Neuronal stem cell (in vitro differentiated cells): ENCODE results near the gene SLC25A33.

ENCODE experiments used
- DNase-seq: peaks from one replicate; pipeline ENCODE4 v3.0.0-alpha.2; 2013; ENCODE audit warnings: low spot score
- H2AFZ ChIP-seq: one replicate; pipeline ENCODE4 v1.6.1; 2013; ENCODE audit warnings: mild to moderate bottlenecking, low read length, inconsistent platforms
- H2AK5ac ChIP-seq: 2 replicates; pipeline ENCODE4 v1.6.1; 2013; ENCODE audit warnings: low read depth, mild to moderate bottlenecking, inconsistent platforms, low read length, moderate library complexity, mixed read lengths
- H2BK120ac ChIP-seq: 2 replicates; pipeline ENCODE4 v1.6.1; 2013; ENCODE audit warnings: low read depth, mild to moderate bottlenecking, inconsistent platforms, low read length, moderate library complexity, mixed read lengths
- H2BK12ac ChIP-seq: one replicate; pipeline ENCODE4 v1.6.1; 2013; ENCODE audit warnings: low read length, inconsistent platforms
- H2BK15ac ChIP-seq: 2 replicates; pipeline ENCODE4 v1.6.1; 2013; ENCODE audit warnings: mild to moderate bottlenecking, low read length, inconsistent platforms, mixed read lengths
- H2BK5ac ChIP-seq: one replicate; pipeline ENCODE4 v1.6.1; 2013; ENCODE audit warnings: inconsistent platforms, mild to moderate bottlenecking, low read length, moderate library complexity
- H3K14ac ChIP-seq: one replicate; pipeline ENCODE4 v1.6.1; 2013; ENCODE audit warnings: low read length, inconsistent platforms
- H3K18ac ChIP-seq: 2 replicates; pipeline ENCODE4 v1.6.1; 2013; ENCODE audit warnings: low read length, inconsistent platforms
- H3K23ac ChIP-seq: 2 replicates; pipeline ENCODE4 v1.6.1; 2013; ENCODE audit warnings: low read depth, mild to moderate bottlenecking, mixed read lengths, low read length, inconsistent platforms; ENCODE audit not compliant: poor library complexity
- H3K27ac ChIP-seq: replicated peaks from 3 replicates; pipeline ENCODE4 v1.5.1; 2013; ENCODE audit warnings: low read length, inconsistent platforms
- H3K27me3 ChIP-seq, 3 experiments: 2 replicates each; pipeline ENCODE4 v1.6.1; 2013; ENCODE audit warnings: low read length in 3 of 3, mild to moderate bottlenecking in 2 of 3, inconsistent platforms in 1 of 3, low read depth in 1 of 3, mixed read lengths in 1 of 3, moderate library complexity in 1 of 3; ENCODE audit not compliant: control insufficient read depth in 3 of 3, insufficient read depth in 3 of 3
- H3K36me3 ChIP-seq, 2 donors: replicated peaks in 1 of 2; 2 replicates each; pipeline ENCODE4 v1.6.1; 2013; ENCODE audit warnings: low read length in 2 of 2; ENCODE audit not compliant: control insufficient read depth in 2 of 2, insufficient read depth in 2 of 2
- H3K4ac ChIP-seq: 2 replicates; pipeline ENCODE4 v1.6.1; 2013; ENCODE audit warnings: inconsistent platforms, mild to moderate bottlenecking, low read length, moderate library complexity
- H3K4me1 ChIP-seq, 2 donors: 1 replicate in 1 of 2; 2 replicates in 1 of 2; pipeline ENCODE4 v1.6.1; 2013; ENCODE audit warnings: low read length in 2 of 2, low read depth in 1 of 2; ENCODE audit not compliant: control insufficient read depth in 2 of 2, insufficient read depth in 1 of 2
- H3K4me2 ChIP-seq: one replicate; pipeline ENCODE4 v1.6.1; 2013; ENCODE audit warnings: mild to moderate bottlenecking, low read length, inconsistent platforms; ENCODE audit not compliant: insufficient read depth, poor library complexity, severe bottlenecking
- H3K4me3 ChIP-seq, 2 donors: 2 replicates each; pipeline ENCODE4 v1.5.1; 2013; ENCODE audit warnings: low read length in 2 of 2, mild to moderate bottlenecking in 2 of 2, inconsistent platforms in 1 of 2, moderate library complexity in 1 of 2
- H3K79me1 ChIP-seq: one replicate; pipeline ENCODE4 v1.6.1; 2013; ENCODE audit warnings: low read depth, mild to moderate bottlenecking, inconsistent platforms, low read length, moderate library complexity
- H3K9ac ChIP-seq: one replicate; pipeline ENCODE4 v1.6.1; 2013; ENCODE audit warnings: mild to moderate bottlenecking, low read depth, low read length, inconsistent platforms; ENCODE audit not compliant: poor library complexity
- H3K9me3 ChIP-seq, 2 donors: replicated peaks in 1 of 2; 2 replicates each; pipeline versions ENCODE3 to v1.6.1; 2013; ENCODE audit warnings: low read length in 2 of 2, mild to moderate bottlenecking in 2 of 2, inconsistent platforms in 1 of 2, low read depth in 1 of 2, mixed read lengths in 1 of 2, moderate library complexity in 1 of 2; ENCODE audit not compliant: control insufficient read depth in 2 of 2, insufficient read depth in 1 of 2
- H4K8ac ChIP-seq: one replicate; pipeline ENCODE4 v1.6.1; 2013; ENCODE audit warnings: low read depth, mild to moderate bottlenecking, inconsistent platforms, low read length, moderate library complexity
- H4K91ac ChIP-seq: one replicate; pipeline ENCODE4 v1.6.1; 2013; ENCODE audit warnings: low read length, low read depth, mild to moderate bottlenecking, inconsistent platforms; ENCODE audit not compliant: poor library complexity
- WGBS, 2 donors: extraction: QIAGEN DNeasy Blood & Tissue Kit; methylation state at CpG; one replicate each; pipeline ENCODE4 v1.1.7; 2013; ENCODE audit warnings: missing lambda C conversion rate in 2 of 2, mixed read lengths in 1 of 2; ENCODE audit not compliant: insufficient read length in 2 of 2, insufficient replicate concordance in 1 of 2; ENCODE audit errors: extremely low coverage in 2 of 2; 5-methylcytosine and 5-hydroxymethylcytosine counted together

SLC25A33 gene

GRCh38 chr1:9600861-9601834 lies 61.9 kb downstream of the SLC25A33 start:
- H2AFZ ChIP-seq: no peak overlapping the region
- no peak for DNase-seq
- H2BK15ac ChIP-seq: no peak overlapping the region
- no CpG with 5 or more reads among the region's 39 CpGs for WGBS, 2 donors
- peaks cover 16% of the 10 kb centered on the region for H3K79me1 ChIP-seq
- peaks cover 0 to 4% of the 10 kb centered on the region in 2 donors for H3K9me3 ChIP-seq
- no peak overlapping the region for H2BK12ac ChIP-seq
- H2BK120ac ChIP-seq: no peak overlapping the region
- peak overlapping the region; percentile 5 for H2BK5ac ChIP-seq
- no peak overlapping the region for H3K14ac ChIP-seq
- no peak overlapping the region for H3K18ac ChIP-seq
- H4K8ac ChIP-seq: no peak overlapping the region
- H3K4me1 ChIP-seq: no peaks in the 10 kb centered on the region
- H3K9ac ChIP-seq: peak overlapping the region; percentile 21
- no peak overlapping the region for H3K4me2 ChIP-seq
- H3K4me3 ChIP-seq: peak overlapping the region in 1 of 2 donors; percentile 20
- peak overlapping the region; percentile 55 for H3K23ac ChIP-seq
- H3K27me3 ChIP-seq: no peaks in the 10 kb centered on the region
- no peak overlapping the region for H2AK5ac ChIP-seq
- H3K36me3 ChIP-seq: peaks cover 49 to 91% of the 10 kb centered on the region in 2 donors
- H4K91ac ChIP-seq: no peak overlapping the region
- H3K27ac ChIP-seq: no peak overlapping the region
- H3K4ac ChIP-seq: no peak overlapping the region

GRCh38 chr1:9601942-9602793 lies 62.9 kb downstream of the SLC25A33 start:
- Histone ChIP-seq H3K27me3 (no peaks in the 10 kb centered on the region), H3K27ac (no peak overlapping the region), H3K4ac (no peak overlapping the region), H2AK5ac (no peak overlapping the region), H3K4me1 (no peaks in the 10 kb centered on the region), H3K9me3 (peaks cover 0 to 4% of the 10 kb centered on the region in 2 donors), H3K18ac (no peak overlapping the region), H3K14ac (peak overlapping the region; percentile 71), H2AFZ (no peak overlapping the region), H3K9ac (peak overlapping the region; percentile 44), H4K8ac (no peak overlapping the region), H3K4me2 (no peak overlapping the region), H2BK120ac (no peak overlapping the region), H2BK5ac (no peak overlapping the region), H3K36me3 (peaks cover 51 to 89% of the 10 kb centered on the region in 2 donors), H3K23ac (peak overlapping the region; percentile 55), H2BK15ac (no peak overlapping the region), H3K79me1 (peaks cover 12% of the 10 kb centered on the region), H3K4me3 (no peak overlapping the region), H4K91ac (no peak overlapping the region), H2BK12ac (no peak overlapping the region)
- WGBS, 2 donors: no CpG with 5 or more reads among the region's 26 CpGs
- no peak for DNase-seq

- Histone ChIP-seq H4K91ac (no peak overlapping the region), H3K9ac (no peak overlapping the region), H2AFZ (no peak overlapping the region), H3K9me3 (peaks cover 0 to 4% of the 10 kb centered on the region in 2 donors), H3K27ac (no peak overlapping the region), H3K14ac (no peak overlapping the region), H3K4ac (no peak overlapping the region), H3K4me3 (no peak overlapping the region), H3K18ac (no peak overlapping the region), H3K27me3 (no peaks in the 10 kb centered on the region), H2AK5ac (no peak overlapping the region), H2BK12ac (no peak overlapping the region), H3K79me1 (peaks cover 7% of the 10 kb centered on the region), H3K23ac (no peak overlapping the region), H3K36me3 (peaks cover 51 to 89% of the 10 kb centered on the region in 2 donors), H4K8ac (no peak overlapping the region), H2BK120ac (no peak overlapping the region), H2BK15ac (no peak overlapping the region), H3K4me2 (no peak overlapping the region), H3K4me1 (no peaks in the 10 kb centered on the region), H2BK5ac (no peak overlapping the region)
- DNase-seq: no peak
- no CpG with 5 or more reads among the region's 9 CpGs for WGBS, 2 donors
Observed at GRCh38 chr1:9602794-9603167, 63.5 kb downstream of the SLC25A33 start.

GRCh38 chr1:9603307-9603706 lies 64.0 kb downstream of the SLC25A33 start:
- DNase-seq: no peak
- Histone ChIP-seq H2BK5ac (no peak overlapping the region), H3K4me3 (no peak overlapping the region), H3K23ac (no peak overlapping the region), H3K18ac (no peak overlapping the region), H2BK12ac (no peak overlapping the region), H3K9me3 (peaks cover 0 to 4% of the 10 kb centered on the region in 2 donors), H3K9ac (no peak overlapping the region), H2AK5ac (no peak overlapping the region), H3K4me2 (no peak overlapping the region), H3K27me3 (no peaks in the 10 kb centered on the region), H3K14ac (no peak overlapping the region), H3K27ac (no peak overlapping the region), H3K79me1 (peaks cover 7% of the 10 kb centered on the region), H2BK120ac (no peak overlapping the region), H2AFZ (no peak overlapping the region), H3K4me1 (no peaks in the 10 kb centered on the region), H3K4ac (no peak overlapping the region), H4K91ac (no peak overlapping the region), H2BK15ac (no peak overlapping the region), H3K36me3 (peaks cover 50 to 89% of the 10 kb centered on the region in 2 donors), H4K8ac (no peak overlapping the region)
- no CpG with 5 or more reads among the region's 14 CpGs for WGBS, 2 donors
